Measurements from ENCODE around the gene ANKRD33B. TPM values are rescaled to one million over a fixed set of nuclear protein-coding genes. Genes with fewer than 3 reads are reported as not detected.

ANKRD33B gene
- total RNA-seq, 1 experiment from 2014 or later: 0.46 TPM

GRCh38 chr5:10673017-10673389, 109.1 kb downstream of the ANKRD33B start:
- no peak for DNase-seq (ENCODE audit: low read depth)

- DNase-seq (ENCODE audit: low read depth): no peak
These were observed 109.5 kb downstream of the ANKRD33B start for GRCh38 chr5:10673407-10673806.

- DNase-seq (ENCODE audit: low read depth): no peak
These were observed 110.2 kb downstream of the ANKRD33B start for GRCh38 chr5:10674096-10674495.

GRCh38 chr5:10674582-10674981, 110.7 kb downstream of the ANKRD33B start:
- no peak for DNase-seq (ENCODE audit: low read depth)

- DNase-seq (ENCODE audit: low read depth): no peak
These were observed 111.4 kb downstream of the ANKRD33B start for GRCh38 chr5:10675177-10675700.

- DNase-seq (ENCODE audit: low read depth): no peak
These were observed 112.4 kb downstream of the ANKRD33B start for GRCh38 chr5:10676224-10676623.

GRCh38 chr5:10676946-10677345, 113.1 kb downstream of the ANKRD33B start:
- no peak for DNase-seq (ENCODE audit: low read depth)

- no peak for DNase-seq (ENCODE audit: low read depth)
These were observed 113.7 kb downstream of the ANKRD33B start for GRCh38 chr5:10677533-10677932.

GRCh38 chr5:10678244-10678643, 114.4 kb downstream of the ANKRD33B start:
- DNase-seq (ENCODE audit: low read depth): no peak

GRCh38 chr5:10679336-10679988, 115.6 kb downstream of the ANKRD33B start:
- DNase-seq (ENCODE audit: low read depth): no peak

GRCh38 chr5:10680876-10681481, 117.1 kb downstream of the ANKRD33B start:
- no peak for DNase-seq (ENCODE audit: low read depth)

GRCh38 chr5:10681731-10682679, 118.1 kb downstream of the ANKRD33B start:
- DNase-seq (ENCODE audit: low read depth): no peak

GRCh38 chr5:10682801-10683525, 119.1 kb downstream of the ANKRD33B start:
- DNase-seq (ENCODE audit: low read depth): no peak

- DNase-seq (ENCODE audit: low read depth): no peak
These were observed 120.6 kb downstream of the ANKRD33B start for GRCh38 chr5:10684303-10685086.

GRCh38 chr5:10685115-10685521, 121.2 kb downstream of the ANKRD33B start:
- DNase-seq (ENCODE audit: low read depth): no peak

- no peak for DNase-seq (ENCODE audit: low read depth)
These were observed 123.0 kb downstream of the ANKRD33B start for GRCh38 chr5:10686890-10687289.

- no peak for DNase-seq (ENCODE audit: low read depth)
These were observed 124.8 kb downstream of the ANKRD33B start for GRCh38 chr5:10688651-10689171.

GRCh38 chr5:10689391-10690081, 125.7 kb downstream of the ANKRD33B start:
- peak; percentile 68 for DNase-seq (ENCODE audit: low read depth)
